HCT116 (cell line): Measurements from ENCODE around the gene CYBRD1. TPM values are rescaled to one million over a fixed set of nuclear protein-coding genes. Genes with fewer than 3 reads are reported as not detected.
A peak's percentile ranks its signal among the peaks of the same experiment; 100 is the strongest.

Experiments
- ATAC-seq: fragments of 200-7000 bp; cut with Tn5 transposase; 2 replicates; pipeline ENCODE4 v1.9.1; 2020; ENCODE audit warnings: mild to moderate bottlenecking, moderate library complexity
- Bru-seq: library from RNA; stranded (reverse); fragments of 400-500 nt; gene quantifications from one replicate; lab custom pipeline; 2021; lab: Mats Ljungman, UMichigan
- BruChase-seq, 2 experiments: library from RNA; stranded (reverse); fragments of 400-500 nt; gene quantifications; one replicate each; lab custom pipeline; 2021; lab: Mats Ljungman, UMichigan
- BruUV-seq: library from RNA; stranded (reverse); fragments of 400-500 nt; replicated peaks from 2 replicates; lab custom pipeline; 2021; lab: Mats Ljungman, UMichigan
- CTCF ChIA-PET: fragments of 300-600 bp; sonication (Branson Sonifier 250); formaldehyde crosslinking; loops from one replicate; lab custom pipeline; 2021; ENCODE audit warnings: antibody characterized with exemption; lab: Charles Lee
- POLR2A ChIA-PET: fragments of 300-600, 350-600 bp; sonication (Branson Sonifier 250); formaldehyde crosslinking; loops from one replicate; lab custom pipeline; 2021; ENCODE audit warnings: antibody characterized with exemption; lab: Charles Lee
- RAD21 ChIA-PET, 2 experiments: fragments of 300-600 bp; sonication (Branson Sonifier 250); formaldehyde crosslinking; loops; one replicate each; lab custom pipeline; 2023; ENCODE audit warnings: low total read pairs in 2 of 2; ENCODE audit not compliant: uncharacterized antibody in 2 of 2, unreplicated experiment in 2 of 2, low non-redundant PET in 1 of 2; lab: Charles Lee
- DNase-seq: peaks from one replicate; pipeline ENCODE4 v3.0.0-alpha.2; 2010; ENCODE audit warnings: low read depth, low spot score
- H2AFZ ChIP-seq: fragments of 200-600 bp; shearing (Covaris generic), sonication (generic); 2 replicates; pipeline ENCODE4 v1.6.1; 2017; ENCODE audit warnings: low read depth, mixed run types, mixed read lengths, antibody characterized with exemption, low read length; ENCODE audit not compliant: poor library complexity, severe bottlenecking
- H3K27ac ChIP-seq: 2 replicates; pipeline ENCODE4 v1.5.1; 2012; ENCODE audit warnings: low read depth, low read length
- H3K27me3 ChIP-seq: fragments of 200-600 bp; sonication (generic); 2 replicates; pipeline ENCODE4 v1.6.1; 2016; ENCODE audit warnings: mixed run types, low read length, mixed read lengths; ENCODE audit not compliant: insufficient read depth
- H3K36me3 ChIP-seq, 2 experiments: fragments of 200-500 bp in 1 of 2; fragments of 200-600 bp in 1 of 2; sonication (Bioruptor generic) in 1 of 2; sonication (generic) in 1 of 2; 2 replicates each; pipeline versions ENCODE4 v1.5.1 to v1.6.1; 2014 to 2016; ENCODE audit warnings: low read length in 2 of 2, inconsistent platforms in 1 of 2, mixed read lengths in 1 of 2, mixed run types in 1 of 2; ENCODE audit not compliant: insufficient read depth in 2 of 2, control insufficient read depth in 1 of 2
- H3K4me1 ChIP-seq, 2 experiments: fragments of 200-600 bp in 1 of 2; sonication (generic) in 1 of 2; 2 replicates each; pipeline versions ENCODE4 v1.5.1 to v1.6.1; 2012 to 2017; ENCODE audit warnings: low read length in 2 of 2, inconsistent platforms in 1 of 2, mild to moderate bottlenecking in 1 of 2, mixed read lengths in 1 of 2, mixed run types in 1 of 2, moderate library complexity in 1 of 2; ENCODE audit not compliant: insufficient read depth in 2 of 2, control insufficient read depth in 1 of 2
- H3K4me2 ChIP-seq: fragments of 200-600 bp; sonication (generic); 2 replicates; pipeline ENCODE4 v1.6.1; 2017; ENCODE audit warnings: mixed run types, low read length, mixed read lengths
- H3K4me3 ChIP-seq, 2 experiments: fragments of 200-600 bp in 1 of 2; sonication (generic) in 1 of 2; replicated peaks in 1 of 2; 2 replicates each; pipeline ENCODE4 v1.5.1; 2011 to 2016; ENCODE audit warnings: low read length in 2 of 2, control low read depth in 1 of 2, low read depth in 1 of 2, mild to moderate bottlenecking in 1 of 2, mixed read lengths in 1 of 2, mixed run types in 1 of 2
- H3K79me2 ChIP-seq: fragments of 200-600 bp; sonication (generic); 2 replicates; pipeline ENCODE4 v1.6.1; 2017; ENCODE audit warnings: mild to moderate bottlenecking, mixed run types, low read length, moderate library complexity, mixed read lengths; ENCODE audit not compliant: insufficient read depth
- H3K9ac ChIP-seq: fragments of 200-600 bp; sonication (generic); 2 replicates; pipeline ENCODE4 v1.6.1; 2016; ENCODE audit warnings: low read length, mixed read lengths
- H3K9me2 ChIP-seq: fragments of 200-600 bp; sonication (generic), shearing (Covaris generic); 2 replicates; pipeline ENCODE4 v1.6.1; 2017; ENCODE audit warnings: mixed run types, mild to moderate bottlenecking, moderate library complexity; ENCODE audit not compliant: insufficient read depth
- H3K9me3 ChIP-seq, 2 experiments: fragments of 200-500 bp in 1 of 2; fragments of 200-600 bp in 1 of 2; sonication (Bioruptor generic) in 1 of 2; sonication (generic) in 1 of 2; 2 replicates each; pipeline ENCODE4 v1.6.1; 2014 to 2017; ENCODE audit warnings: low read length in 2 of 2, mixed read lengths in 2 of 2, inconsistent platforms in 1 of 2, low read depth in 1 of 2, mild to moderate bottlenecking in 1 of 2, mixed run types in 1 of 2, moderate library complexity in 1 of 2; ENCODE audit not compliant: control insufficient read depth in 1 of 2, insufficient read depth in 1 of 2
- H4K20me1 ChIP-seq: fragments of 200-600 bp; sonication (generic), shearing (Covaris generic); 2 replicates; pipeline ENCODE4 v1.6.1; 2017; ENCODE audit warnings: mixed run types, mild to moderate bottlenecking, moderate library complexity; ENCODE audit not compliant: insufficient read depth
- CEBPB ChIP-seq: IDR thresholded peaks from 2 replicates; pipeline ENCODE4 v1.6.1; 2012; ENCODE audit warnings: low read depth
- EGR1 ChIP-seq: IDR thresholded peaks from 2 replicates; pipeline ENCODE4 v1.6.1; 2012; ENCODE audit warnings: low read depth
- ELF1 ChIP-seq: IDR thresholded peaks from 2 replicates; pipeline ENCODE4 v1.6.1; 2012; ENCODE audit warnings: low read depth, borderline replicate concordance
- EZH2 ChIP-seq: fragments of 200-600 bp; sonication (generic); IDR thresholded peaks from 2 replicates; pipeline ENCODE4 v1.6.1; 2017; ENCODE audit warnings: antibody characterized with exemption, mixed run types
- EZH2phosphoT487 ChIP-seq: fragments of 200-600 bp; IDR thresholded peaks from 2 replicates; pipeline ENCODE4 v1.6.1; 2018; ENCODE audit warnings: antibody characterized with exemption, borderline replicate concordance
- FOSL1 ChIP-seq: IDR thresholded peaks from 2 replicates; pipeline ENCODE4 v1.6.1; 2012; ENCODE audit warnings: low read depth
- JUND ChIP-seq: IDR thresholded peaks from 2 replicates; pipeline ENCODE4 v1.6.1; 2012
- MAX ChIP-seq: IDR thresholded peaks from 2 replicates; pipeline ENCODE4 v1.6.1; 2012
- POLR2AphosphoS5 ChIP-seq: IDR thresholded peaks from 2 replicates; pipeline ENCODE4 v1.6.1; 2011; ENCODE audit warnings: mild to moderate bottlenecking, low read depth, low read length, moderate library complexity
- RAD21 ChIP-seq: IDR thresholded peaks from 2 replicates; pipeline ENCODE4 v1.6.1; 2012; ENCODE audit warnings: low read depth, mild to moderate bottlenecking
- REST ChIP-seq: IDR thresholded peaks from 2 replicates; pipeline ENCODE4 v1.6.1; 2012; ENCODE audit warnings: low read depth
- SIN3A ChIP-seq: IDR thresholded peaks from 2 replicates; pipeline ENCODE4 v1.6.1; 2012; ENCODE audit warnings: low read depth
- SRF ChIP-seq: IDR thresholded peaks from 2 replicates; pipeline ENCODE4 v1.6.1; 2012; ENCODE audit warnings: low read depth
- YY1 ChIP-seq: IDR thresholded peaks from 2 replicates; pipeline ENCODE4 v1.6.1; 2011; ENCODE audit warnings: low read length, low read depth, moderate library complexity, mild to moderate bottlenecking; ENCODE audit not compliant: insufficient replicate concordance; ENCODE audit errors: extremely low read depth
- ZFX ChIP-seq: fragments of 450-650 bp; IDR thresholded peaks from 2 replicates; pipeline ENCODE4 v1.6.1; 2017
- ZNF274 ChIP-seq: fragments of 200-500 bp; sonication (Bioruptor generic); IDR thresholded peaks from 2 replicates; pipeline ENCODE4 v1.6.1; 2014; ENCODE audit warnings: mild to moderate bottlenecking, low read depth, low read length, inconsistent platforms
- intact Hi-C: fragments of 100-400 bp; cut with micrococcal nuclease; formaldehyde crosslinking; loops from 2 replicates; pipeline ENCODE4 v1.10.0; 2022
- long read RNA-seq: library from polyadenylated mRNA; unstranded; transcript quantifications from one replicate; pipeline ENCODE4 v2.0.0, GENCODE V29; 2021; ENCODE audit not compliant: unreplicated experiment
- polyA plus RNA-seq: library from polyadenylated mRNA; unstranded; fragments of >200 nt; gene quantifications from 2 replicates; pipeline ENCODE4 v1.2.1, GENCODE V29; 2012; ENCODE audit warnings: missing spikeins
- total RNA-seq: library from RNA; stranded (reverse); gene quantifications from one replicate; pipeline ENCODE4 v1.2.1, GENCODE V29; 2021; ENCODE audit not compliant: unreplicated experiment
- TF ChIP-seq, protein P1 (sequence below), 3 experiments: fragments of 200-600 bp in 1 of 3; sonication (generic) in 1 of 3; IDR thresholded peaks in 2 of 3; conservative IDR thresholded peaks in 1 of 3; 2 replicates each; pipeline ENCODE4 v1.5.1; 2012 to 2017; ENCODE audit warnings: low read depth in 2 of 3, low read length in 2 of 3, antibody characterized with exemption in 1 of 3, borderline replicate concordance in 1 of 3, control low read depth in 1 of 3, mild to moderate bottlenecking in 1 of 3, mixed read lengths in 1 of 3, mixed run types in 1 of 3, moderate library complexity in 1 of 3; ENCODE audit not compliant: insufficient read depth in 1 of 3
- TF ChIP-seq, protein P2 (sequence below): IDR thresholded peaks from 2 replicates; pipeline ENCODE4 v1.6.1; 2011; ENCODE audit warnings: mild to moderate bottlenecking, low read length, moderate library complexity; ENCODE audit not compliant: insufficient replicate concordance; ENCODE audit errors: extremely low read depth

The CYBRD1 gene
- total RNA-seq (14.9 TPM), Bru-seq, nascent RNA (percentile 49 among the genes with signal in this experiment), BruChase-seq, experiment 1, labeled RNA remaining after a 6-hour chase (percentile 67 among the genes with signal in this experiment), BruChase-seq, experiment 2, labeled RNA remaining after a 2-hour chase (percentile 58 among the genes with signal in this experiment)
- 9.3 and 12.4 TPM in 2 replicates for polyA plus RNA-seq
- long read RNA-seq, full-length matches to known transcripts, result 14 of 18 reads
- long read RNA-seq, partial matches to known transcripts, result 0 of 18 reads
- long read RNA-seq, other reads (novel, unspliced or antisense), result 4 of 18 reads

DNA sequence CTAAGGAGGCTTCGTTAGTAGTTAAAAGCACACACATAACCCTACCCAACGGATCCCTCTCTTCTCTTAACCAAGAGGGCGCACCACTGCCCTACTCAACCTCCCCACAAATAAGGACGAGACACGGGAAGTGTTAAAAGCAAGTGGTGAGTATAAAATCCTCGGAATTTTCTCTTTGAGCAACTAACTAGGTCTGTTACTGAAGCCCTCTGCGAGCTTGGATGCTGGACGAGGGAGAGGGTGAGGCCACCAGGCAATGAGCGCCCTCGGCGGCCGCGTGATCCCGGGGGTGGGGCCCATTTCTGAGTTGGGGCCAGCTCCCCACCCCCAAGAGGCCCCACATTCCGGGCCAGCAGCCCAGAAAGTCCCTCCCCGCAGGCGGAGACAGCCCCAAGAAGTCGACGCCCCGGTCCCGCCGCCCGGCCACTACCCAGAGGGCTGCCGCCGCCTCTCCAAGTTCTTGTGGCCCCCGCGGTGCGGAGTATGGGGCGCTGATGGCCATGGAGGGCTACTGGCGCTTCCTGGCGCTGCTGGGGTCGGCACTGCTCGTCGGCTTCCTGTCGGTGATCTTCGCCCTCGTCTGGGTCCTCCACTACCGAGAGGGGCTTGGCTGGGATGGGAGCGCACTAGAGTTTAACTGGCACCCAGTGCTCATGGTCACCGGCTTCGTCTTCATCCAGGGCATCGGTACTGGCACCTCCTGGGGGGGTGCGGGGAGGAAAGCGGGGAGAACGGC lies at the start of gene CYBRD1:
Gene CYBRD1, plus strand, starts transcription at position 423 of the 736 bp plus-strand sequence. Its CDS starts 72 bp downstream, at position 495.
- H3K4me3 ChIP-seq, result peak within 1 kb of the TSS; percentile 64 to 90
- POLR2A ChIA-PET, result no interaction called here
- peak within 1 kb of the TSS; percentile 100 for H3K4me2 ChIP-seq
- H3K27ac ChIP-seq, result peak within 1 kb of the TSS; percentile 57
- no peaks in the 10 kb centered on the region for H3K27me3 ChIP-seq
- intact Hi-C loops, result no loop called here
- no peaks in the 10 kb centered on the region for H3K36me3 ChIP-seq
- CTCF ChIA-PET, result interaction anchor here (1.1 kb wide), 1 partner anchor 9 kb away, joined by 4 read pairs; no protein-coding TSS in a partner anchor
- H3K9me2 ChIP-seq, result no peaks in the 10 kb centered on the region
- BruUV-seq, result no TSS peak
- H3K79me2 ChIP-seq, result no peaks in the 10 kb centered on the region
- DNase-seq (no peak), ATAC-seq (peak; percentile 69)
- no peaks in the 10 kb centered on the region for H4K20me1 ChIP-seq
- peaks cover 14 to 23% of the 10 kb centered on the region in 2 experiments for H3K4me1 ChIP-seq
- H2AFZ ChIP-seq, result peak within 1 kb of the TSS; percentile 98
- H3K9me3 ChIP-seq, result no peaks in the 10 kb centered on the region
- H3K9ac ChIP-seq, result peak within 1 kb of the TSS; percentile 75
- RAD21 ChIA-PET, result no interaction called here
- no peak for TF ChIP-seq JUND
- no peak for TF ChIP-seq ZFX
- no peak for TF ChIP-seq SIN3A
- no peak for TF ChIP-seq REST
- TF ChIP-seq POLR2AphosphoS5, result peak; percentile 53; the same call in 1 of the 2 replicates
- TF ChIP-seq SRF, result no peak
- TF ChIP-seq EZH2, result no peak
- no peak for TF ChIP-seq EZH2phosphoT487
- no peak for TF ChIP-seq CEBPB
- TF ChIP-seq MAX, result peak; percentile 54; the same call in 1 of the 2 replicates
- TF ChIP-seq, protein P1, sequence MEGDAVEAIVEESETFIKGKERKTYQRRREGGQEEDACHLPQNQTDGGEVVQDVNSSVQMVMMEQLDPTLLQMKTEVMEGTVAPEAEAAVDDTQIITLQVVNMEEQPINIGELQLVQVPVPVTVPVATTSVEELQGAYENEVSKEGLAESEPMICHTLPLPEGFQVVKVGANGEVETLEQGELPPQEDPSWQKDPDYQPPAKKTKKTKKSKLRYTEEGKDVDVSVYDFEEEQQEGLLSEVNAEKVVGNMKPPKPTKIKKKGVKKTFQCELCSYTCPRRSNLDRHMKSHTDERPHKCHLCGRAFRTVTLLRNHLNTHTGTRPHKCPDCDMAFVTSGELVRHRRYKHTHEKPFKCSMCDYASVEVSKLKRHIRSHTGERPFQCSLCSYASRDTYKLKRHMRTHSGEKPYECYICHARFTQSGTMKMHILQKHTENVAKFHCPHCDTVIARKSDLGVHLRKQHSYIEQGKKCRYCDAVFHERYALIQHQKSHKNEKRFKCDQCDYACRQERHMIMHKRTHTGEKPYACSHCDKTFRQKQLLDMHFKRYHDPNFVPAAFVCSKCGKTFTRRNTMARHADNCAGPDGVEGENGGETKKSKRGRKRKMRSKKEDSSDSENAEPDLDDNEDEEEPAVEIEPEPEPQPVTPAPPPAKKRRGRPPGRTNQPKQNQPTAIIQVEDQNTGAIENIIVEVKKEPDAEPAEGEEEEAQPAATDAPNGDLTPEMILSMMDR (IDR thresholded peaks at IDR 0.05 in 2 of 3, conservative IDR thresholded peaks at IDR 0.05 in 1 of 3; ENCODE audit: borderline replicate concordance in 1 of 3, insufficient read depth in 1 of 3, low read depth in 2 of 3, low read length in 2 of 3), result peak in 1 of 3 experiments; percentile 9; a peak in 1 of 6 replicates
- no peak for TF ChIP-seq FOSL1
- no peak for TF ChIP-seq ELF1
- no peak for TF ChIP-seq EGR1
- TF ChIP-seq, protein P2, sequence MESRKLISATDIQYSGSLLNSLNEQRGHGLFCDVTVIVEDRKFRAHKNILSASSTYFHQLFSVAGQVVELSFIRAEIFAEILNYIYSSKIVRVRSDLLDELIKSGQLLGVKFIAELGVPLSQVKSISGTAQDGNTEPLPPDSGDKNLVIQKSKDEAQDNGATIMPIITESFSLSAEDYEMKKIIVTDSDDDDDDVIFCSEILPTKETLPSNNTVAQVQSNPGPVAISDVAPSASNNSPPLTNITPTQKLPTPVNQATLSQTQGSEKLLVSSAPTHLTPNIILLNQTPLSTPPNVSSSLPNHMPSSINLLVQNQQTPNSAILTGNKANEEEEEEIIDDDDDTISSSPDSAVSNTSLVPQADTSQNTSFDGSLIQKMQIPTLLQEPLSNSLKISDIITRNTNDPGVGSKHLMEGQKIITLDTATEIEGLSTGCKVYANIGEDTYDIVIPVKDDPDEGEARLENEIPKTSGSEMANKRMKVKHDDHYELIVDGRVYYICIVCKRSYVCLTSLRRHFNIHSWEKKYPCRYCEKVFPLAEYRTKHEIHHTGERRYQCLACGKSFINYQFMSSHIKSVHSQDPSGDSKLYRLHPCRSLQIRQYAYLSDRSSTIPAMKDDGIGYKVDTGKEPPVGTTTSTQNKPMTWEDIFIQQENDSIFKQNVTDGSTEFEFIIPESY, result no peak
- no peak for TF ChIP-seq ZNF274
- TF ChIP-seq YY1, result no peak
- TF ChIP-seq RAD21, result no peak
